ENCODE data around the gene TBCK. TPM values are rescaled to one million over a fixed set of nuclear protein-coding genes. Genes with fewer than 3 reads are reported as not detected.

TBCK gene
- total RNA-seq, 1 experiment from 2014 or later: 28.6 TPM

- TF ChIP-seq ZNF138 (CRISPR knock-in tag; conservative IDR thresholded peaks at IDR 0.05): no peak
- TF ChIP-seq CDX4 (CRISPR knock-in tag; IDR thresholded peaks at IDR 0.05; ENCODE audit: borderline replicate concordance): no peak
- TF ChIP-seq GRHL2 (CRISPR knock-in tag; IDR thresholded peaks at IDR 0.05; ENCODE audit: insufficient replicate concordance, severe bottlenecking): no peak
- no peak for TF ChIP-seq STAT6 (CRISPR knock-in tag; conservative IDR thresholded peaks at IDR 0.05; ENCODE audit: low read depth)
- TF ChIP-seq, protein P1, sequence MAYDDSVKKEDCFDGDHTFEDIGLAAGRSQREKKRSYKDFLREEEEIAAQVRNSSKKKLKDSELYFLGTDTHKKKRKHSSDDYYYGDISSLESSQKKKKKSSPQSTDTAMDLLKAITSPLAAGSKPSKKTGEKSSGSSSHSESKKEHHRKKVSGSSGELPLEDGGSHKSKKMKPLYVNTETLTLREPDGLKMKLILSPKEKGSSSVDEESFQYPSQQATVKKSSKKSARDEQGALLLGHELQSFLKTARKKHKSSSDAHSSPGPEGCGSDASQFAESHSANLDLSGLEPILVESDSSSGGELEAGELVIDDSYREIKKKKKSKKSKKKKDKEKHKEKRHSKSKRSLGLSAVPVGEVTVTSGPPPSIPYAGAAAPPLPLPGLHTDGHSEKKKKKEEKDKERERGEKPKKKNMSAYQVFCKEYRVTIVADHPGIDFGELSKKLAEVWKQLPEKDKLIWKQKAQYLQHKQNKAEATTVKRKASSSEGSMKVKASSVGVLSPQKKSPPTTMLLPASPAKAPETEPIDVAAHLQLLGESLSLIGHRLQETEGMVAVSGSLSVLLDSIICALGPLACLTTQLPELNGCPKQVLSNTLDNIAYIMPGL (CRISPR knock-in tag; IDR thresholded peaks at IDR 0.05): no peak
- TF ChIP-seq RELA (CRISPR knock-in tag; IDR thresholded peaks at IDR 0.05; ENCODE audit: borderline replicate concordance): no peak
- no peak for TF ChIP-seq MYBL2 (CRISPR knock-in tag; IDR thresholded peaks at IDR 0.05)
Observed at GRCh38 chr4:106109929-106110328, 206.1 kb downstream of the TBCK start (continued).

GRCh38 chr4:106105697-106106096, 210.3 kb downstream of the TBCK start:
- Mint-ChIP-seq H3K4me3 (no peak overlapping the region), H3K27me3 (ENCODE audit: low read depth) (peaks cover 9% of the 10 kb centered on the region), H3K27ac (no peak overlapping the region), H3K36me3 (peaks cover 47% of the 10 kb centered on the region), H3K4me1 (no peaks in the 10 kb centered on the region), H3K9me3 (peaks cover 53% of the 10 kb centered on the region)
- no peak for DNase-seq (ENCODE audit: low spot score)
- ChIA-PET CTCF (no interaction called here), POLR2A (no interaction called here)
- ATAC-seq: no peak
- TF ChIP-seq NFATC4 (CRISPR knock-in tag; IDR thresholded peaks at IDR 0.05): no peak
- TF ChIP-seq SMAD3 (CRISPR knock-in tag; IDR thresholded peaks at IDR 0.05; ENCODE audit: borderline replicate concordance): no peak
- TF ChIP-seq TCF7 (CRISPR knock-in tag; IDR thresholded peaks at IDR 0.05; ENCODE audit: low read depth): no peak
- TF ChIP-seq, protein P2, sequence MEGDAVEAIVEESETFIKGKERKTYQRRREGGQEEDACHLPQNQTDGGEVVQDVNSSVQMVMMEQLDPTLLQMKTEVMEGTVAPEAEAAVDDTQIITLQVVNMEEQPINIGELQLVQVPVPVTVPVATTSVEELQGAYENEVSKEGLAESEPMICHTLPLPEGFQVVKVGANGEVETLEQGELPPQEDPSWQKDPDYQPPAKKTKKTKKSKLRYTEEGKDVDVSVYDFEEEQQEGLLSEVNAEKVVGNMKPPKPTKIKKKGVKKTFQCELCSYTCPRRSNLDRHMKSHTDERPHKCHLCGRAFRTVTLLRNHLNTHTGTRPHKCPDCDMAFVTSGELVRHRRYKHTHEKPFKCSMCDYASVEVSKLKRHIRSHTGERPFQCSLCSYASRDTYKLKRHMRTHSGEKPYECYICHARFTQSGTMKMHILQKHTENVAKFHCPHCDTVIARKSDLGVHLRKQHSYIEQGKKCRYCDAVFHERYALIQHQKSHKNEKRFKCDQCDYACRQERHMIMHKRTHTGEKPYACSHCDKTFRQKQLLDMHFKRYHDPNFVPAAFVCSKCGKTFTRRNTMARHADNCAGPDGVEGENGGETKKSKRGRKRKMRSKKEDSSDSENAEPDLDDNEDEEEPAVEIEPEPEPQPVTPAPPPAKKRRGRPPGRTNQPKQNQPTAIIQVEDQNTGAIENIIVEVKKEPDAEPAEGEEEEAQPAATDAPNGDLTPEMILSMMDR (IDR thresholded peaks at IDR 0.05): no peak
- no peak for TF ChIP-seq ZNF396 (CRISPR knock-in tag; IDR thresholded peaks at IDR 0.05; ENCODE audit: borderline replicate concordance)
- TF ChIP-seq ZNF532 (CRISPR knock-in tag; IDR thresholded peaks at IDR 0.05; ENCODE audit: borderline replicate concordance): no peak
- TF ChIP-seq ATF1 (CRISPR knock-in tag; IDR thresholded peaks at IDR 0.05): no peak
- no peak for TF ChIP-seq ZNF219 (CRISPR knock-in tag; IDR thresholded peaks at IDR 0.05; ENCODE audit: borderline replicate concordance)
- no peak for TF ChIP-seq ZNF121 (CRISPR knock-in tag; IDR thresholded peaks at IDR 0.05)
- no peak for TF ChIP-seq USF1 (CRISPR knock-in tag; IDR thresholded peaks at IDR 0.05)
- TF ChIP-seq ZNF416 (CRISPR knock-in tag; IDR thresholded peaks at IDR 0.05): no peak
- TF ChIP-seq, protein P3, sequence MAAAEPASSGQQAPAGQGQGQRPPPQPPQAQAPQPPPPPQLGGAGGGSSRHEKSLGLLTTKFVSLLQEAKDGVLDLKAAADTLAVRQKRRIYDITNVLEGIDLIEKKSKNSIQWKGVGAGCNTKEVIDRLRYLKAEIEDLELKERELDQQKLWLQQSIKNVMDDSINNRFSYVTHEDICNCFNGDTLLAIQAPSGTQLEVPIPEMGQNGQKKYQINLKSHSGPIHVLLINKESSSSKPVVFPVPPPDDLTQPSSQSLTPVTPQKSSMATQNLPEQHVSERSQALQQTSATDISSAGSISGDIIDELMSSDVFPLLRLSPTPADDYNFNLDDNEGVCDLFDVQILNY (CRISPR knock-in tag; IDR thresholded peaks at IDR 0.05): no peak

Measured in WTC11 (cell line).